D341Med (cell line): ENCODE data around the gene PLN.
A peak's percentile ranks its signal among the peaks of the same experiment; 100 is the strongest.

ENCODE experiments used
- DNase-seq: peaks from one replicate; pipeline ENCODE4 v3.0.0; 2012; ENCODE audit warnings: low spot score

Gene PLN

GRCh38 chr6:118537574-118537973 is 10.5 kb upstream of the PLN start:
- DNase-seq: no peak

- no peak for DNase-seq
These were observed 5.7 kb upstream of the PLN start for GRCh38 chr6:118542184-118542952.

DNA sequence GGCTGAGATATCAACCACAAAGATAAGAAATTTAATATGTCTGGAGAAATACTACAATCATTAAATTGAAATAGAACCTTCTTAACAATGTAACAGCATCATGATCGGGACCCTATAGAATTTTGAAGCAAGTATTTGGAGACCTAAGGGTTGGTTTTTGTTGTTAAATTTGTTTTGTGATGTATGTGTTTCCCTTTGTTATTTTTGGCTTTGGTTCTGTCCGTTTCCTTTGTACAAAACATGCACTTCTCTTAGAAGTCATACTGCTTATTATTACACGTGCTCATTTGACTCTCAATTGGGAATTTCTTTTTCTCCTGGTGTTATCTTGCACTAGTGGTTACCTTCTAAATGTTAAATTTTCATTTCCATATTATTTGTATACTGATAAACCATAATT is 4.0 kb upstream of the PLN start:
- DNase-seq: no peak

GRCh38 chr6:118546164-118546879 is 1.8 kb upstream of the PLN start:
- DNase-seq: no peak

GRCh38 chr6:118546880-118547218 is 1.2 kb upstream of the PLN start:
- no peak for DNase-seq

GRCh38 chr6:118548613-118549012 is 517 bp downstream of the PLN start:
- no peak for DNase-seq

- DNase-seq: peak; percentile 36
These were observed 3.3 kb downstream of the PLN start for GRCh38 chr6:118551063-118552053.

GRCh38 chr6:118553132-118553531 is 5.0 kb downstream of the PLN start:
- no peak for DNase-seq

GRCh38 chr6:118554698-118555097 is 6.6 kb downstream of the PLN start:
- DNase-seq: no peak

- no peak for DNase-seq
These were observed 10.5 kb downstream of the PLN start for GRCh38 chr6:118558464-118559217.

- DNase-seq: no peak
These were observed 11.6 kb downstream of the PLN start for GRCh38 chr6:118559659-118560058.

GRCh38 chr6:118562248-118562647 is 14.2 kb downstream of the PLN start:
- DNase-seq: no peak

- DNase-seq: no peak
These were observed 14.9 kb downstream of the PLN start for GRCh38 chr6:118562959-118563358.

DNA sequence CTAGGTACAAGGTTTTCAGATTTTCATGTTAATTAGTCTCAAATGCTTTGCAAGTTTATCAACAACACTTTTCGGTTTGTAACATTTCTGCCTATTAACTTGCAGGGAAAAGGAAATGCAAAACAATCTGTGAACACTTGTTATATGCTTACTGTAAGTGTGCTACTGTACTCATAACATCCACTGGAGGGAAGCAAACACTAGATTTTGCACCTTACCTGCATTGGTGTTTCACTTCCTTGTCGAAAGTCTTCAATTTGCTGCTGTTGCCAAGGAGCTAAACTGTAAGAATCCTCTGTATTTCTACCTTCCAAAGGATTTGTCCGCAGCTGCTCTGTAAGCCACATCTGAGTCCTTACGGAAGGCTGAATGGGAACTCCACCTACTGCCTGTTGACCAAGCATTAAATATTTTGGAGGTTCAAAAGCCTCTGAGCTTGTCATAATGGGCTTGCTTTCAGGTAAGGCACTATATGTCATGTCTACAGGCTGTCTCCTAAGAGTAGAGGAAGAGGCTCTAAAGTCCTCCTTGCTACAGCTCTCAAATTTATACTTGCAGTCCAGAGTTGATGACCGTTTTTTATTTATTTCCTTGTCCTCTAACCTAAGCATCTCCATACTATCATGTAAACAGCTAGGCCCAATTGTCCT is 17.3 kb downstream of the PLN start:
- peak; percentile 25 for DNase-seq

DNA sequence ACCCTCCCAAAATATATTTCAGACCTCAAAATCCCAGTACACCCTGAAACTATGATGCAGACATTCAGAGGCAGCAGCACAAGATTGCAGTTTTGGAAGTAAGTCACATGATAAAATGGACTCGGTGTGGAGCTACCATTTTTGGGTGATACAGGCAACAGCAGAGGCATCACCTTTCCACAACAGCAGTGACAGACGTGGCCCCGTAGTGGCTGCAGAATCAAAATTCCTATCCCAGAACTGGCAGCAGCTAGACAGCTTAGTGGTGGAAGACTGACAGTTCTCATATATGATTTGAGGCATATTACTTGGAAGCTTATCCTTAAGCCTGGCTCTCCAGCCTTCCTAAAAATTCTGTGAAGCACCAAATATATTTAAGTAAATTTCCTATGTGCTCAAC is 19.9 kb downstream of the PLN start:
- DNase-seq: no peak

- DNase-seq: no peak
These were observed 21.4 kb downstream of the PLN start for GRCh38 chr6:118569498-118569897.

DNA sequence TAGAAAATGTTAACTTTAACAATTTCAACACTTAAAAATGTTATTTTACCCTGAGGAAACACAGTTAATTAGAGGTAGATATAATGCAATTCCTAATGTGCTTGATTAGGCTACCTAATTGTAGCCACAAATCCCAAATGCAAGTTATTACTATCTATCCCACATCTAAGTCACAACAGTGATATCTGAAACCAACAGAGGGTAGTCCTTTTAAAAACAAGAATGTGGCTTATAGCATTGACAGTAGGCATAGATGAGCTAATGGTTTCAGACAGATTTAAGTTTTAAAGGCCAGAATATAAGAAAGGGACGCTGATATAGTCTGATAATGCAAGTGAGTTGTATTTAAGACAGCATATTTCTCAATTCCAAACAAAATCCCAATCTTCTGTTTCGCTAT is 23.0 kb downstream of the PLN start:
- no peak for DNase-seq

GRCh38 chr6:118574051-118574865 is 26.2 kb downstream of the PLN start:
- no peak for DNase-seq

GRCh38 chr6:118577972-118578371 is 29.9 kb downstream of the PLN start:
- no peak for DNase-seq

- no peak for DNase-seq
These were observed 30.5 kb downstream of the PLN start for GRCh38 chr6:118578617-118579016.
